H1 (cell line): ENCODE measurements around the gene GOLGA6L10. TPM values are rescaled to one million over a fixed set of nuclear protein-coding genes. Genes with fewer than 3 reads are reported as not detected.

Source experiments
- CTCF ChIA-PET: fragments of 300-600 bp; sonication (Branson Sonifier 250); formaldehyde crosslinking; loops from one replicate; lab custom pipeline; 2021; ENCODE audit not compliant: partially characterized antibody; lab: Charles Lee
- POLR2A ChIA-PET: fragments of 300-600 bp; sonication (Branson Sonifier 250); formaldehyde crosslinking; loops from one replicate; lab custom pipeline; 2021; ENCODE audit warnings: inconsistent platforms; ENCODE audit not compliant: partially characterized antibody; lab: Charles Lee
- DNase-seq, 2 experiments: peaks; one replicate each; pipeline versions ENCODE4 v3.0.0 to v3.0.0-alpha.2; 2010 to 2022; ENCODE audit warnings: low spot score in 2 of 2, low read depth in 1 of 2, mixed read lengths in 1 of 2
- FAIRE-seq: peaks from 2 replicates; lab custom pipeline; 2011; peaks lifted over from hg19 to GRCh38; lab: Jason Lieb, UNC
- H2AFZ ChIP-seq: 2 replicates; pipeline ENCODE4 v1.8.1; 2012; ENCODE audit warnings: low read length, inconsistent platforms
- H2AK5ac ChIP-seq: 2 replicates; pipeline ENCODE4 v1.6.1; 2013; ENCODE audit warnings: low read depth, low read length
- H2BK120ac ChIP-seq: replicated peaks from 2 replicates; pipeline ENCODE3; 2013; ENCODE audit warnings: low read depth, low read length, inconsistent platforms
- H2BK12ac ChIP-seq: 2 replicates; pipeline ENCODE4 v1.6.1; 2013; ENCODE audit warnings: low read depth, low read length
- H2BK15ac ChIP-seq: 2 replicates; pipeline ENCODE4 v1.6.1; 2013; ENCODE audit warnings: low read length
- H2BK20ac ChIP-seq: 2 replicates; pipeline ENCODE4 v1.6.1; 2013; ENCODE audit warnings: low read length
- H2BK5ac ChIP-seq: 2 replicates; pipeline ENCODE4 v1.6.1; 2013; ENCODE audit warnings: low read depth, low read length
- H3K14ac ChIP-seq: 2 replicates; pipeline ENCODE4 v1.6.1; 2013; ENCODE audit warnings: inconsistent platforms; ENCODE audit not compliant: insufficient read length
- H3K18ac ChIP-seq: 2 replicates; pipeline ENCODE4 v1.6.1; 2013; ENCODE audit warnings: low read length; ENCODE audit errors: extremely low read depth
- H3K23ac ChIP-seq: 2 replicates; pipeline ENCODE4 v1.6.1; 2013; ENCODE audit warnings: inconsistent platforms; ENCODE audit not compliant: insufficient read length
- H3K23me2 ChIP-seq: 2 replicates; pipeline ENCODE4 v1.6.1; 2013; ENCODE audit warnings: low read depth, low read length
- H3K27ac ChIP-seq: 2 replicates; pipeline ENCODE4 v1.6.1; 2011; ENCODE audit warnings: low read depth, low read length, inconsistent platforms
- H3K27me3 ChIP-seq, 4 experiments: replicated peaks in 1 of 4; 1 replicate in 1 of 4; 2 replicates in 3 of 4; pipeline versions ENCODE4 v1.6.1 to v1.8.1; 2011 to 2013; ENCODE audit warnings: low read length in 3 of 4, mild to moderate bottlenecking in 3 of 4, inconsistent platforms in 2 of 4, mixed read lengths in 2 of 4, moderate library complexity in 1 of 4; ENCODE audit not compliant: control insufficient read depth in 3 of 4, insufficient read depth in 3 of 4; ENCODE audit errors: extremely low read depth in 1 of 4
- H3K36me3 ChIP-seq, 4 experiments: 2 replicates each; pipeline versions ENCODE4 v1.6.1 to v1.8.1; 2011 to 2013; ENCODE audit warnings: mild to moderate bottlenecking in 4 of 4, low read length in 3 of 4, moderate library complexity in 2 of 4, control low read depth in 1 of 4, inconsistent platforms in 1 of 4; ENCODE audit not compliant: insufficient read depth in 4 of 4, control insufficient read depth in 2 of 4
- H3K4ac ChIP-seq: replicated peaks from 2 replicates; pipeline ENCODE3; 2013; ENCODE audit warnings: low read length, low read depth, mixed read lengths, inconsistent platforms; ENCODE audit not compliant: insufficient read length
- H3K4me1 ChIP-seq, 4 experiments: replicated peaks in 1 of 4; 1 replicate in 1 of 4; 2 replicates in 3 of 4; pipeline versions ENCODE4 v1.6.1 to v1.8.1; 2011 to 2013; ENCODE audit warnings: low read length in 3 of 4, inconsistent platforms in 2 of 4, mixed read lengths in 1 of 4; ENCODE audit not compliant: insufficient read depth in 4 of 4, control insufficient read depth in 3 of 4
- H3K4me2 ChIP-seq, 2 experiments: 2 replicates each; pipeline versions ENCODE4 v1.6.1 to v1.8.1; 2011 to 2013; ENCODE audit warnings: low read depth in 2 of 2, low read length in 2 of 2, control low read depth in 1 of 2, inconsistent platforms in 1 of 2, mild to moderate bottlenecking in 1 of 2; ENCODE audit not compliant: insufficient read depth in 1 of 2
- H3K4me3 ChIP-seq, 4 experiments: fragments of 200-600, 300-600 bp in 1 of 4; sonication (generic), shearing (Covaris generic), sonication (Bioruptor Twin) in 1 of 4; 2 replicates each; pipeline versions ENCODE4 v1.5.1 to v1.8.1; 2011 to 2016; ENCODE audit warnings: low read length in 4 of 4, low read depth in 3 of 4, control low read depth in 2 of 4, inconsistent platforms in 2 of 4, mild to moderate bottlenecking in 2 of 4, mixed read lengths in 1 of 4, moderate library complexity in 1 of 4; ENCODE audit not compliant: insufficient read depth in 2 of 4; ENCODE audit errors: extremely low read depth in 1 of 4
- H3K56ac ChIP-seq: replicated peaks from 2 replicates; pipeline ENCODE3; 2013; ENCODE audit warnings: low read depth, mild to moderate bottlenecking, mixed read lengths, low read length, inconsistent platforms; ENCODE audit not compliant: insufficient read length
- H3K79me1 ChIP-seq: 2 replicates; pipeline ENCODE4 v1.6.1; 2013; ENCODE audit warnings: low read depth, low read length, control low read depth
- H3K79me2 ChIP-seq, 2 experiments: 2 replicates each; pipeline versions ENCODE4 v1.6.1 to v1.8.1; 2012 to 2013; ENCODE audit warnings: low read length in 2 of 2, mild to moderate bottlenecking in 2 of 2, inconsistent platforms in 1 of 2; ENCODE audit not compliant: insufficient read depth in 2 of 2, control insufficient read depth in 1 of 2
- H3K9ac ChIP-seq, 4 experiments: replicated peaks in 1 of 4; 1 replicate in 1 of 4; 2 replicates in 3 of 4; pipeline versions ENCODE4 v1.6.1 to v1.8.1; 2011 to 2013; ENCODE audit warnings: low read depth in 3 of 4, low read length in 3 of 4, control low read depth in 2 of 4, mild to moderate bottlenecking in 2 of 4, moderate library complexity in 2 of 4, inconsistent platforms in 1 of 4; ENCODE audit errors: extremely low read depth in 1 of 4
- H3K9me3 ChIP-seq, 2 experiments: 2 replicates each; pipeline versions ENCODE4 v1.6.1 to v1.8.1; 2012 to 2013; ENCODE audit warnings: mild to moderate bottlenecking in 2 of 2, moderate library complexity in 2 of 2, control low read depth in 1 of 2, inconsistent platforms in 1 of 2, low read depth in 1 of 2, low read length in 1 of 2, mixed read lengths in 1 of 2; ENCODE audit not compliant: insufficient read depth in 2 of 2
- H4K20me1 ChIP-seq, 2 experiments: replicated peaks in 1 of 2; 2 replicates each; pipeline versions ENCODE3 to v1.8.1; 2011 to 2013; ENCODE audit warnings: inconsistent platforms in 2 of 2, low read length in 2 of 2, mild to moderate bottlenecking in 1 of 2; ENCODE audit not compliant: insufficient read depth in 2 of 2, control insufficient read depth in 1 of 2
- H4K5ac ChIP-seq: 2 replicates; pipeline ENCODE4 v1.6.1; 2013; ENCODE audit warnings: low read length, low read depth, mixed read lengths, inconsistent platforms; ENCODE audit not compliant: insufficient read length
- H4K8ac ChIP-seq: 2 replicates; pipeline ENCODE4 v1.8.0; 2013; ENCODE audit warnings: mild to moderate bottlenecking, moderate library complexity, low read length, inconsistent platforms; ENCODE audit not compliant: insufficient read depth; ENCODE audit errors: extremely low read depth
- H4K91ac ChIP-seq: replicated peaks from 2 replicates; pipeline ENCODE3; 2013; ENCODE audit warnings: low read length, mixed read lengths, inconsistent platforms; ENCODE audit not compliant: insufficient read length
- CHD1 ChIP-seq: IDR thresholded peaks from 2 replicates; pipeline ENCODE4 v1.6.1; 2012; ENCODE audit warnings: low read depth, low read length, improper control_type of control experiment
- CTCF ChIP-seq, 3 experiments: IDR thresholded peaks; 1 replicate in 2 of 3; 2 replicates in 1 of 3; pipeline versions ENCODE4 v1.5.1 to v1.6.1; 2011; ENCODE audit warnings: low read length in 3 of 3, mild to moderate bottlenecking in 3 of 3, inconsistent platforms in 2 of 3, low read depth in 1 of 3, moderate library complexity in 1 of 3; ENCODE audit not compliant: insufficient read depth in 1 of 3; ENCODE audit errors: control extremely low read depth in 1 of 3
- MAFK ChIP-seq: IDR thresholded peaks from 2 replicates; pipeline ENCODE4 v1.6.1; 2012; ENCODE audit warnings: low read depth, mild to moderate bottlenecking, improper control_type of control experiment, low read length
- WGBS, 2 experiments: shearing (Covaris generic) in 1 of 2; methylation state at CpG; one replicate each; pipeline versions ENCODE4 v1.1.6 to v1.1.7; 2013 to 2015; ENCODE audit warnings: low lambda C conversion rate in 2 of 2, mixed read lengths in 2 of 2, inconsistent platforms in 1 of 2, low coverage in 1 of 2, missing lambda C conversion rate in 1 of 2; ENCODE audit not compliant: insufficient replicate concordance in 2 of 2, insufficient coverage in 1 of 2, insufficient read length in 1 of 2; ENCODE audit errors: extremely low coverage in 1 of 2, missing lambda C conversion rate in 1 of 2; 5-methylcytosine and 5-hydroxymethylcytosine counted together
- polyA plus RNA-seq, 7 experiments: library from polyadenylated mRNA; depleted of rRNA in 3 of 7; stranded (reverse) in 5 of 7; unstranded in 2 of 7; fragments of >200 nt in 5 of 7; fragments of 200-250 nt in 2 of 7; gene quantifications; 1 replicate in 5 of 7; 2 replicates in 1 of 7; 4 replicates in 1 of 7; pipeline versions ENCODE4 v1.2.1 to v1.2.3, GENCODE V29; 2011 to 2013; ENCODE audit warnings: missing spikeins in 2 of 7, mixed read lengths in 2 of 7
- total RNA-seq: library from RNA; stranded (reverse); fragmentation: NEBNext Ultra II Directional; extraction: Animal tissue kit (Norgen Biotek cat#: 25700); gene quantifications from 2 replicates; pipeline ENCODE4 v1.2.1, GENCODE V29; 2021
- TF ChIP-seq, protein P1 (sequence below): IDR thresholded peaks from 2 replicates; pipeline ENCODE4 v1.6.1; 2012; ENCODE audit warnings: inconsistent platforms
- TF ChIP-seq, protein P2 (sequence below): IDR thresholded peaks from 2 replicates; pipeline ENCODE4 v1.6.1; 2012; ENCODE audit warnings: inconsistent platforms

The GOLGA6L10 gene
- total and polyA plus RNA-seq, 2 of the 8 experiments (the other 6 are each of a cell fraction or from before 2014, with no cell fraction given) = 0.91 to 4.0 TPM

DNA sequence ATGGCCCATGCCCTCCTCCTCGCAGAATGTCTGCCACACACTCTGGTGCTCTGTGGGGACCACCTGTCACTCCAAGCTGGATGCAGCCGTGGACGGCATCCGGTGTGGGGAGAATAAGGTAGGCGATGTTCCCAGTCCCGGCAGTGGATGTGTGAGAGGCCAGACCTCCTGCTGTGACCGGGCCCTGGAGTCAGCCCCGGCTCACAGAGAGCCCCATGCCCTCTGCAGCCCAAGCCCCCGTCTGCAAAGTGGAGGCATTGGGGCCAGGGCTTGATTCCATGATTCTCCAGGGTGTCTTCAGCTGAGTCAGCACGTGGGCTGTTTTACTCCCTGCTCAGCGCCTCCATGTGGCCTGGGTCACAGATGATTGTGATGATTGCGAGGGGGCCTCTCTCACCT is 32.2 kb downstream of the GOLGA6L10 start:
- CTCF ChIA-PET = interaction anchor here (1.2 kb wide), 1 partner anchor 11 kb away, joined by 3 read pairs; no protein-coding TSS in a partner anchor
- Histone ChIP-seq H3K9me3 (no peaks in the 10 kb centered on the region), H2BK120ac (no peak overlapping the region), H3K23me2 (no peaks in the 10 kb centered on the region; the same call in 1 of the 2 replicates), H3K14ac (no peak overlapping the region), H3K79me2 (no peaks in the 10 kb centered on the region), H4K91ac (no peak overlapping the region), H3K27me3 (no peaks in the 10 kb centered on the region; a peak in 1 of 7 replicates), H2AK5ac (no peak overlapping the region), H4K5ac (no peak overlapping the region), H2BK12ac (no peak overlapping the region), H4K20me1 (no peaks in the 10 kb centered on the region), H3K4me3 (no peak overlapping the region), H3K79me1 (no peaks in the 10 kb centered on the region), H3K4ac (no peak overlapping the region), H3K23ac (no peak overlapping the region), H2BK5ac (no peak overlapping the region), H2AFZ (no peak overlapping the region), H2BK20ac (no peak overlapping the region), H3K4me2 (no peak overlapping the region), H3K56ac (no peak overlapping the region), H3K36me3 (no peaks in the 10 kb centered on the region), H3K18ac (no peak overlapping the region), H3K27ac (no peak overlapping the region), H2BK15ac (no peak overlapping the region), H3K9ac (no peak overlapping the region), H4K8ac (no peak overlapping the region), H3K4me1 (no peaks in the 10 kb centered on the region; a peak in 1 of 7 replicates)
- DNase-seq (no peak), FAIRE-seq (no peak)
- POLR2A ChIA-PET = no interaction called here
- TF ChIP-seq CTCF (IDR thresholded peaks at IDR 0.05; ENCODE audit: control extremely low read depth in 1 of 3, insufficient read depth in 1 of 3, low read depth in 1 of 3, low read length in 3 of 3) (peak in 1 of 3 experiments; percentile 3; a peak in 1 of 4 replicates), CHD1 (no peak), MAFK (peak; percentile 67; the same call in 1 of the 2 replicates)
- TF ChIP-seq, protein P1, sequence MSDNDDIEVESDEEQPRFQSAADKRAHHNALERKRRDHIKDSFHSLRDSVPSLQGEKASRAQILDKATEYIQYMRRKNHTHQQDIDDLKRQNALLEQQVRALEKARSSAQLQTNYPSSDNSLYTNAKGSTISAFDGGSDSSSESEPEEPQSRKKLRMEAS = no peak
- TF ChIP-seq, protein P2, sequence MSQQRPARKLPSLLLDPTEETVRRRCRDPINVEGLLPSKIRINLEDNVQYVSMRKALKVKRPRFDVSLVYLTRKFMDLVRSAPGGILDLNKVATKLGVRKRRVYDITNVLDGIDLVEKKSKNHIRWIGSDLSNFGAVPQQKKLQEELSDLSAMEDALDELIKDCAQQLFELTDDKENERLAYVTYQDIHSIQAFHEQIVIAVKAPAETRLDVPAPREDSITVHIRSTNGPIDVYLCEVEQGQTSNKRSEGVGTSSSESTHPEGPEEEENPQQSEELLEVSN = no peak
- 91% methylated on average over 11 of the region's 12 CpGs; no CpG with 5 or more reads in 1 of the 2 experiments for WGBS, 2 experiments
